HEK293 (cell line): ENCODE results near the gene MUSK.

ENCODE experiments used
- CTCF ChIA-PET: fragments of 350-600 bp; formaldehyde crosslinking; extraction: SDS; loops from one replicate; lab custom pipeline; 2021; ENCODE audit warnings: antibody characterized with exemption; lab: Yijun Ruan, JAX
- POLR2A ChIA-PET: fragments of 300-600 bp; formaldehyde crosslinking; extraction: SDS; loops from one replicate; lab custom pipeline; 2020; ENCODE audit warnings: antibody characterized with exemption, inconsistent platforms; lab: Yijun Ruan, JAX
- H3K27ac ChIP-seq: fragments of 200-500 bp; sonication (Bioruptor generic); 2 replicates; pipeline ENCODE4 v1.5.1; 2014; ENCODE audit warnings: low read depth, low read length, control low read depth, inconsistent platforms; ENCODE audit errors: extremely low read depth
- H3K36me3 ChIP-seq, 2 experiments: fragments of 200-500 bp in 1 of 2; sonication (Bioruptor generic) in 1 of 2; 1 replicate in 1 of 2; 2 replicates in 1 of 2; pipeline ENCODE4 v1.5.1; 2014 to 2017; ENCODE audit warnings: inconsistent platforms in 2 of 2, low read length in 2 of 2; ENCODE audit not compliant: control insufficient read depth in 2 of 2, insufficient read depth in 1 of 2
- H3K4me1 ChIP-seq: fragments of 200-500 bp; sonication (Bioruptor generic); 2 replicates; pipeline ENCODE4 v1.5.1; 2014; ENCODE audit warnings: mild to moderate bottlenecking, low read length, inconsistent platforms; ENCODE audit not compliant: control insufficient read depth, insufficient read depth
- H3K4me3 ChIP-seq: 2 replicates; pipeline ENCODE4 v1.5.1; 2011; ENCODE audit warnings: low read depth, mild to moderate bottlenecking, control low read depth, low read length, moderate library complexity
- H3K9me3 ChIP-seq: fragments of 200-500 bp; sonication (Bioruptor generic); 2 replicates; pipeline ENCODE4 v1.5.1; 2014; ENCODE audit warnings: low read depth, low read length, inconsistent platforms; ENCODE audit not compliant: control insufficient read depth, insufficient read depth
- AEBP2 ChIP-seq: fragments of 450-650 bp; formaldehyde crosslinking; IDR thresholded peaks from 2 replicates; pipeline ENCODE4 v1.5.1; 2016; ENCODE audit warnings: missing biosample characterization, missing genetic modification characterization, borderline replicate concordance
- MYNN ChIP-seq: fragments of 450-650 bp; formaldehyde crosslinking; IDR thresholded peaks from 2 replicates; pipeline ENCODE4 v1.5.1; 2016; ENCODE audit warnings: missing biosample characterization, missing genetic modification characterization, borderline replicate concordance
- REPIN1 ChIP-seq: fragments of 450-650 bp; formaldehyde crosslinking; IDR thresholded peaks from 2 replicates; pipeline ENCODE4 v1.5.1; 2017; ENCODE audit warnings: missing biosample characterization, missing genetic modification characterization, low read depth
- SP3 ChIP-seq: fragments of 450-650 bp; formaldehyde crosslinking; IDR thresholded peaks from 2 replicates; pipeline ENCODE4 v1.5.1; 2016; ENCODE audit warnings: missing biosample characterization, missing genetic modification characterization
- ZNF169 ChIP-seq: fragments of 450-650 bp; formaldehyde crosslinking; IDR thresholded peaks from 2 replicates; pipeline ENCODE4 v1.5.1; 2016; ENCODE audit warnings: missing biosample characterization, missing genetic modification characterization
- ZNF202 ChIP-seq: fragments of 450-650 bp; formaldehyde crosslinking; IDR thresholded peaks from 2 replicates; pipeline ENCODE4 v1.5.1; 2016; ENCODE audit warnings: missing biosample characterization, missing genetic modification characterization, borderline replicate concordance
- ZNF211 ChIP-seq: fragments of 450-650 bp; formaldehyde crosslinking; IDR thresholded peaks from 2 replicates; pipeline ENCODE4 v1.5.1; 2016; ENCODE audit warnings: low read depth, missing biosample characterization, missing genetic modification characterization
- ZNF292 ChIP-seq: fragments of 450-650 bp; formaldehyde crosslinking; IDR thresholded peaks from 2 replicates; pipeline ENCODE4 v1.5.1; 2016; ENCODE audit warnings: low read depth, missing biosample characterization, missing genetic modification characterization, borderline replicate concordance
- ZNF362 ChIP-seq: fragments of 450-650 bp; formaldehyde crosslinking; IDR thresholded peaks from 2 replicates; pipeline ENCODE4 v1.5.1; 2016; ENCODE audit warnings: missing biosample characterization, missing genetic modification characterization
- ZNF37A ChIP-seq: fragments of 450-650 bp; IDR thresholded peaks from 2 replicates; pipeline ENCODE4 v1.5.1; 2018; ENCODE audit warnings: missing biosample characterization, missing genetic modification characterization
- ZNF621 ChIP-seq: fragments of 450-650 bp; formaldehyde crosslinking; IDR thresholded peaks from 2 replicates; pipeline ENCODE4 v1.5.1; 2017; ENCODE audit warnings: missing biosample characterization, missing genetic modification characterization
- ZNF654 ChIP-seq: fragments of 450-650 bp; formaldehyde crosslinking; IDR thresholded peaks from 2 replicates; pipeline ENCODE4 v1.5.1; 2016; ENCODE audit warnings: low read depth, missing biosample characterization, missing genetic modification characterization
- ZNF747 ChIP-seq: fragments of 450-650 bp; formaldehyde crosslinking; IDR thresholded peaks from 2 replicates; pipeline ENCODE4 v1.5.1; 2016; ENCODE audit warnings: missing biosample characterization, missing genetic modification characterization
- TF ChIP-seq, protein P1 (sequence below): fragments of 450-650 bp; formaldehyde crosslinking; IDR thresholded peaks from 2 replicates; pipeline ENCODE4 v1.5.1; 2017; ENCODE audit warnings: missing biosample characterization, missing genetic modification characterization
- TF ChIP-seq, protein P2 (sequence below): fragments of 450-650 bp; formaldehyde crosslinking; IDR thresholded peaks from 2 replicates; pipeline ENCODE4 v1.5.1; 2016; ENCODE audit warnings: missing biosample characterization, missing genetic modification characterization
- TF ChIP-seq, protein P3 (sequence below): fragments of 450-650 bp; formaldehyde crosslinking; IDR thresholded peaks from 2 replicates; pipeline ENCODE4 v1.5.1; 2016; ENCODE audit warnings: missing biosample characterization, missing genetic modification characterization
- TF ChIP-seq, protein P4 (sequence below): IDR thresholded peaks from 2 replicates; pipeline ENCODE4 v1.6.1; 2011; ENCODE audit warnings: mild to moderate bottlenecking, low read depth, low read length, borderline replicate concordance
- TF ChIP-seq, protein P5 (sequence below): fragments of 450-650 bp; formaldehyde crosslinking; IDR thresholded peaks from 2 replicates; pipeline ENCODE4 v1.5.1; 2016; ENCODE audit warnings: missing biosample characterization, missing genetic modification characterization
- TF ChIP-seq, protein P6 (sequence below): fragments of 450-650 bp; formaldehyde crosslinking; IDR thresholded peaks from 2 replicates; pipeline ENCODE4 v1.5.1; 2016; ENCODE audit warnings: missing biosample characterization, missing genetic modification characterization, borderline replicate concordance

MUSK gene

DNA sequence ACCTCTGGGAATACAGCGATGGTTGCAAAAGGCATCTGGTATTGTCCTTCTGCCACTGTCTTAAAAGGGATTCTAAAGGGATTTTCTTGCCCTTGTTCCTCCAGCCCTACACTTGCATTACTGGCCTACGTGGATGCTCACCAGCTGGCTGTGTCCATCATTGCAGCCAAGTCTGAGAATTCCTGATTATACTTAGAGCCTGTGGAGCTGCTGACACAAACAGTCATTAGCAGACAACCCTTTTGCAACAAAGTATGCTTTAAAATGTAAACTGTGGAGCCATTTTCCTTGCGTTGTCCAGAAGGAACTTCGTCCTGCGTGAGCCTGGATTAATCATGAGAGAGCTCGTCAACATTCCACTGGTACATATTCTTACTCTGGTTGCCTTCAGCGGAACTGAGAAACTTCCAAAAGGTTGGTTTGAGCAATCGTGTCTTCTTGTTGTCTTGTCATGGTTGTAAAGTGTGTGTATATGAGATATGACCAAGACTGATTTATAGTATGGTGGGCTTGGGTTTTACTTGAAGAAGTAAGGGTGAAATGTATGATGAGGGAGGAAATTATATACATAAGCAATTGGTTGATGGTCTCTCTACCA lies at the start of gene MUSK:
Gene MUSK (plus strand): TSS at position 222 of the 598 bp plus-strand sequence. CDS start 114 bp downstream, at position 336.
- Histone ChIP-seq H3K4me3 (no peak within 1 kb of the TSS), H3K27ac (no peak within 1 kb of the TSS), H3K4me1 (no peaks in the 10 kb centered on the region), H3K36me3 (no peaks in the 10 kb centered on the region), H3K9me3 (no peaks in the 10 kb centered on the region)
- POLR2A ChIA-PET: no interaction called here
- CTCF ChIA-PET: interaction anchor here (0.6 kb wide), 1 partner anchor 34 kb away, joined by 3 read pairs; no protein-coding TSS in a partner anchor
- TF ChIP-seq, protein P1, sequence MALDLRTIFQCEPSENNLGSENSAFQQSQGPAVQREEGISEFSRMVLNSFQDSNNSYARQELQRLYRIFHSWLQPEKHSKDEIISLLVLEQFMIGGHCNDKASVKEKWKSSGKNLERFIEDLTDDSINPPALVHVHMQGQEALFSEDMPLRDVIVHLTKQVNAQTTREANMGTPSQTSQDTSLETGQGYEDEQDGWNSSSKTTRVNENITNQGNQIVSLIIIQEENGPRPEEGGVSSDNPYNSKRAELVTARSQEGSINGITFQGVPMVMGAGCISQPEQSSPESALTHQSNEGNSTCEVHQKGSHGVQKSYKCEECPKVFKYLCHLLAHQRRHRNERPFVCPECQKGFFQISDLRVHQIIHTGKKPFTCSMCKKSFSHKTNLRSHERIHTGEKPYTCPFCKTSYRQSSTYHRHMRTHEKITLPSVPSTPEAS (tag by site-specific recombination): no peak
- TF ChIP-seq ZNF621 (tag by site-specific recombination) (no peak), ZNF654 (tag by site-specific recombination) (no peak), ZNF169 (tag by site-specific recombination) (no peak), ZNF747 (tag by site-specific recombination) (no peak), AEBP2 (no peak), ZNF211 (tag by site-specific recombination) (no peak), SP3 (no peak), ZNF202 (tag by site-specific recombination) (no peak), REPIN1 (tag by site-specific recombination) (no peak), MYNN (tag by site-specific recombination) (no peak), ZNF292 (no peak), ZNF37A (tag by site-specific recombination) (no peak), ZNF362 (tag by site-specific recombination) (no peak)
- TF ChIP-seq, protein P2, sequence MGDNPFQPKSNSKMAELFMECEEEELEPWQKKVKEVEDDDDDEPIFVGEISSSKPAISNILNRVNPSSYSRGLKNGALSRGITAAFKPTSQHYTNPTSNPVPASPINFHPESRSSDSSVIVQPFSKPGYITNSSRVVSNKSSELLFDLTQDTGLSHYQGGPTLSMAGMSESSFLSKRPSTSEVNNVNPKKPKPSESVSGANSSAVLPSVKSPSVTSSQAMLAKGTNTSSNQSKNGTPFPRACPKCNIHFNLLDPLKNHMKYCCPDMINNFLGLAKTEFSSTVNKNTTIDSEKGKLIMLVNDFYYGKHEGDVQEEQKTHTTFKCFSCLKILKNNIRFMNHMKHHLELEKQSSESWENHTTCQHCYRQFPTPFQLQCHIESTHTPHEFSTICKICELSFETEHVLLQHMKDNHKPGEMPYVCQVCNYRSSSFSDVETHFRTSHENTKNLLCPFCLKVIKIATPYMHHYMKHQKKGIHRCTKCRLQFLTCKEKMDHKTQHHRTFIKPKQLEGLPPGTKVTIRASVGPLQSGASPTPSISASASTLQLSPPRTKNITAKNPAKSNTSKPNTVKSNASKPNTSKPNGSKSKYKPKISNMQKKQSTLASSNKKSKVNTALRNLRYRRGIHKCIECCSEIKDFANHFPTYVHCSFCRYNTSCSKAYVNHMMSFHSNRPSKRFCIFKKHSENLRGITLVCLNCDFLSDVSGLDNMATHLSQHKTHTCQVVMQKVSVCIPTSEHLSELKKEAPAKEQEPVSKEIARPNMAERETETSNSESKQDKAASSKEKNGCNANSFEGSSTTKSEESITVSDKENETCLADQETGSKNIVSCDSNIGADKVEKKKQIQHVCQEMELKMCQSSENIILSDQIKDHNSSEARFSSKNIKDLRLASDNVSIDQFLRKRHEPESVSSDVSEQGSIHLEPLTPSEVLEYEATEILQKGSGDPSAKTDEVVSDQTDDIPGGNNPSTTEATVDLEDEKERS: no peak
- TF ChIP-seq, protein P3, sequence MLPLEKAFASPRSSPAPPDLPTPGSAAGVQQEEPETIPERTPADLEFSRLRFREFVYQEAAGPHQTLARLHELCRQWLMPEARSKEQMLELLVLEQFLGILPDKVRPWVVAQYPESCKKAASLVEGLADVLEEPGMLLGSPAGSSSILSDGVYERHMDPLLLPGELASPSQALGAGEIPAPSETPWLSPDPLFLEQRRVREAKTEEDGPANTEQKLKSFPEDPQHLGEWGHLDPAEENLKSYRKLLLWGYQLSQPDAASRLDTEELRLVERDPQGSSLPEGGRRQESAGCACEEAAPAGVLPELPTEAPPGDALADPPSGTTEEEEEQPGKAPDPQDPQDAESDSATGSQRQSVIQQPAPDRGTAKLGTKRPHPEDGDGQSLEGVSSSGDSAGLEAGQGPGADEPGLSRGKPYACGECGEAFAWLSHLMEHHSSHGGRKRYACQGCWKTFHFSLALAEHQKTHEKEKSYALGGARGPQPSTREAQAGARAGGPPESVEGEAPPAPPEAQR (tag by site-specific recombination): no peak
- TF ChIP-seq, protein P4, sequence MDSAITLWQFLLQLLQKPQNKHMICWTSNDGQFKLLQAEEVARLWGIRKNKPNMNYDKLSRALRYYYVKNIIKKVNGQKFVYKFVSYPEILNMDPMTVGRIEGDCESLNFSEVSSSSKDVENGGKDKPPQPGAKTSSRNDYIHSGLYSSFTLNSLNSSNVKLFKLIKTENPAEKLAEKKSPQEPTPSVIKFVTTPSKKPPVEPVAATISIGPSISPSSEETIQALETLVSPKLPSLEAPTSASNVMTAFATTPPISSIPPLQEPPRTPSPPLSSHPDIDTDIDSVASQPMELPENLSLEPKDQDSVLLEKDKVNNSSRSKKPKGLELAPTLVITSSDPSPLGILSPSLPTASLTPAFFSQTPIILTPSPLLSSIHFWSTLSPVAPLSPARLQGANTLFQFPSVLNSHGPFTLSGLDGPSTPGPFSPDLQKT: no peak
- TF ChIP-seq, protein P5, sequence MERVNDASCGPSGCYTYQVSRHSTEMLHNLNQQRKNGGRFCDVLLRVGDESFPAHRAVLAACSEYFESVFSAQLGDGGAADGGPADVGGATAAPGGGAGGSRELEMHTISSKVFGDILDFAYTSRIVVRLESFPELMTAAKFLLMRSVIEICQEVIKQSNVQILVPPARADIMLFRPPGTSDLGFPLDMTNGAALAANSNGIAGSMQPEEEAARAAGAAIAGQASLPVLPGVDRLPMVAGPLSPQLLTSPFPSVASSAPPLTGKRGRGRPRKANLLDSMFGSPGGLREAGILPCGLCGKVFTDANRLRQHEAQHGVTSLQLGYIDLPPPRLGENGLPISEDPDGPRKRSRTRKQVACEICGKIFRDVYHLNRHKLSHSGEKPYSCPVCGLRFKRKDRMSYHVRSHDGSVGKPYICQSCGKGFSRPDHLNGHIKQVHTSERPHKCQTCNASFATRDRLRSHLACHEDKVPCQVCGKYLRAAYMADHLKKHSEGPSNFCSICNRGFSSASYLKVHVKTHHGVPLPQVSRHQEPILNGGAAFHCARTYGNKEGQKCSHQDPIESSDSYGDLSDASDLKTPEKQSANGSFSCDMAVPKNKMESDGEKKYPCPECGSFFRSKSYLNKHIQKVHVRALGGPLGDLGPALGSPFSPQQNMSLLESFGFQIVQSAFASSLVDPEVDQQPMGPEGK (tag by site-specific recombination): no peak
- TF ChIP-seq, protein P6, sequence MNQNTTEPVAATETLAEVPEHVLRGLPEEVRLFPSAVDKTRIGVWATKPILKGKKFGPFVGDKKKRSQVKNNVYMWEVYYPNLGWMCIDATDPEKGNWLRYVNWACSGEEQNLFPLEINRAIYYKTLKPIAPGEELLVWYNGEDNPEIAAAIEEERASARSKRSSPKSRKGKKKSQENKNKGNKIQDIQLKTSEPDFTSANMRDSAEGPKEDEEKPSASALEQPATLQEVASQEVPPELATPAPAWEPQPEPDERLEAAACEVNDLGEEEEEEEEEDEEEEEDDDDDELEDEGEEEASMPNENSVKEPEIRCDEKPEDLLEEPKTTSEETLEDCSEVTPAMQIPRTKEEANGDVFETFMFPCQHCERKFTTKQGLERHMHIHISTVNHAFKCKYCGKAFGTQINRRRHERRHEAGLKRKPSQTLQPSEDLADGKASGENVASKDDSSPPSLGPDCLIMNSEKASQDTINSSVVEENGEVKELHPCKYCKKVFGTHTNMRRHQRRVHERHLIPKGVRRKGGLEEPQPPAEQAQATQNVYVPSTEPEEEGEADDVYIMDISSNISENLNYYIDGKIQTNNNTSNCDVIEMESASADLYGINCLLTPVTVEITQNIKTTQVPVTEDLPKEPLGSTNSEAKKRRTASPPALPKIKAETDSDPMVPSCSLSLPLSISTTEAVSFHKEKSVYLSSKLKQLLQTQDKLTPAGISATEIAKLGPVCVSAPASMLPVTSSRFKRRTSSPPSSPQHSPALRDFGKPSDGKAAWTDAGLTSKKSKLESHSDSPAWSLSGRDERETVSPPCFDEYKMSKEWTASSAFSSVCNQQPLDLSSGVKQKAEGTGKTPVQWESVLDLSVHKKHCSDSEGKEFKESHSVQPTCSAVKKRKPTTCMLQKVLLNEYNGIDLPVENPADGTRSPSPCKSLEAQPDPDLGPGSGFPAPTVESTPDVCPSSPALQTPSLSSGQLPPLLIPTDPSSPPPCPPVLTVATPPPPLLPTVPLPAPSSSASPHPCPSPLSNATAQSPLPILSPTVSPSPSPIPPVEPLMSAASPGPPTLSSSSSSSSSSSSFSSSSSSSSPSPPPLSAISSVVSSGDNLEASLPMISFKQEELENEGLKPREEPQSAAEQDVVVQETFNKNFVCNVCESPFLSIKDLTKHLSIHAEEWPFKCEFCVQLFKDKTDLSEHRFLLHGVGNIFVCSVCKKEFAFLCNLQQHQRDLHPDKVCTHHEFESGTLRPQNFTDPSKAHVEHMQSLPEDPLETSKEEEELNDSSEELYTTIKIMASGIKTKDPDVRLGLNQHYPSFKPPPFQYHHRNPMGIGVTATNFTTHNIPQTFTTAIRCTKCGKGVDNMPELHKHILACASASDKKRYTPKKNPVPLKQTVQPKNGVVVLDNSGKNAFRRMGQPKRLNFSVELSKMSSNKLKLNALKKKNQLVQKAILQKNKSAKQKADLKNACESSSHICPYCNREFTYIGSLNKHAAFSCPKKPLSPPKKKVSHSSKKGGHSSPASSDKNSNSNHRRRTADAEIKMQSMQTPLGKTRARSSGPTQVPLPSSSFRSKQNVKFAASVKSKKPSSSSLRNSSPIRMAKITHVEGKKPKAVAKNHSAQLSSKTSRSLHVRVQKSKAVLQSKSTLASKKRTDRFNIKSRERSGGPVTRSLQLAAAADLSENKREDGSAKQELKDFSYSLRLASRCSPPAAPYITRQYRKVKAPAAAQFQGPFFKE (tag by site-specific recombination): no peak
